Activated CD4-positive, alpha-beta T cell treated with anti-CD3 and anti-CD28 coated beads, Interleukin-2, amount 10 ng/mL, durations not matched to agents 7 days and 5 days (primary cell): ENCODE measurements around the gene RAB44. TPM values are rescaled to one million over a fixed set of nuclear protein-coding genes. Genes with fewer than 3 reads are reported as not detected.
A peak's percentile ranks its signal among the peaks of the same experiment; 100 is the strongest.

Experiments
- CTCF ChIA-PET: fragments of 350-600 bp; sonication (Branson Sonifier 250); formaldehyde crosslinking; loops from one replicate; lab custom pipeline; 2021; ENCODE audit warnings: antibody characterized with exemption; lab: Charles Lee
- POLR2A ChIA-PET: fragments of 350-600 bp; sonication (Branson Sonifier 250); formaldehyde crosslinking; loops from one replicate; lab custom pipeline; 2021; ENCODE audit warnings: antibody characterized with exemption; lab: Charles Lee
- DNase-seq: peaks from one replicate; pipeline ENCODE4 v3.0.0-alpha.2; 2020
- H3K27ac Mint-ChIP-seq: one replicate; pipeline ENCODE4 v1.8.0; 2021; ENCODE audit warnings: mild to moderate bottlenecking, moderate library complexity, mixed read lengths
- H3K27me3 Mint-ChIP-seq: one replicate; pipeline ENCODE4 v1.8.0; 2021; ENCODE audit warnings: mixed read lengths
- H3K36me3 Mint-ChIP-seq: one replicate; pipeline ENCODE4 v1.8.0; 2021; ENCODE audit warnings: low read depth, mixed read lengths
- H3K4me1 Mint-ChIP-seq: one replicate; pipeline ENCODE4 v1.8.0; 2021; ENCODE audit warnings: mixed read lengths
- H3K4me3 Mint-ChIP-seq: one replicate; pipeline ENCODE4 v1.8.0; 2021; ENCODE audit warnings: mild to moderate bottlenecking, moderate library complexity, mixed read lengths
- H3K9me3 Mint-ChIP-seq: one replicate; pipeline ENCODE4 v1.8.0; 2021; ENCODE audit warnings: mixed read lengths
- total RNA-seq, 2 experiments: library from RNA; stranded (reverse); gene quantifications; one replicate each; pipeline ENCODE4 v1.2.3, GENCODE V29; 2021

The RAB44 gene
- total RNA-seq, 2 experiments from 2014 or later: 0.08 to 0.15 TPM

DNA sequence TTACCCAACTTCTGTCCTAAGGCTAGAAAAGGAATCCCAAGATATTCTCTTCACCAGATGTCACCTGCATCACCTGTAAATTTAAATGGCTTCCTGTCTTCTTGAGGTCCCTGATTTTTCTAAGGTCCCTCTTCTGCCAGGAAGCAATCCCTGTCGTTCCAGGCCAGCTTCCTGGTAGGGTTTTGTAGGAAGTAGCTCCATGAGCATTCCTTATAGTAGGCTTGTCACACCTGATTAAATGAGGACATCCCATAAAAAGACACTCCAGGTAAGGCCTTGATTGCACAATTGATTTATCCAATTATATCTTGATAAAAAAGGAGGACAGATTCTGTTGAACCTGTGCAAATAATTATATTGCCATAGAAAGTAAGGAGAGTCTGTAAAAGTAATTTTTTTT, 8.7 kb downstream of the RAB44 start:
- no peaks in the 10 kb centered on the region for H3K36me3 Mint-ChIP-seq
- ChIA-PET POLR2A (no interaction called here), CTCF (interaction anchor here (1.4 kb wide), 1 partner anchor 16 kb away, joined by 4 read pairs; no protein-coding TSS in a partner anchor)
- no peak overlapping the region for H3K4me3 Mint-ChIP-seq
- no peak overlapping the region for H3K27ac Mint-ChIP-seq
- peaks cover 3% of the 10 kb centered on the region for H3K4me1 Mint-ChIP-seq
- H3K27me3 Mint-ChIP-seq: peaks cover 6% of the 10 kb centered on the region
- H3K9me3 Mint-ChIP-seq: no peaks in the 10 kb centered on the region
- no peak for DNase-seq

DNA sequence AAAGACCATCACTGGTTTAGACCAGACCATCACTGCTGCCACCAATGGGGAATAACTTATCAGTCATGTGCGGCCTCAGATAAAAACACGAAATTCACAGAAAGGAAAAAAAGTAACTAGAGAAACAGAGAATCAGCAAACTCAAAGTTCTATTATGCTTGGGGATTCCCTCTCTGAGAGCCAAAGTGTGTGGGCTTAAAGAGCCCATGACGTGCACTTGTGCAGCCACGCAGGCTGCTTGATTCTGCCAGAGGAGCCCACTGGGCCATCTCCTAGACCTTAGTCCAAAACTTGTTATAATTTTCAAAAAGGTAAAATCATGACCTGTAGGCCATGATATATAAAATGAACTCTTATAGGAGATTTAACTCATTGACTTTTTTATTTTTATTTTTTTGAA, 15.2 kb downstream of the RAB44 start:
- ChIA-PET CTCF (interaction anchor here (1.2 kb wide), 1 partner anchor 12 kb away, joined by 4 read pairs; no protein-coding TSS in a partner anchor), POLR2A (no interaction called here)
- Mint-ChIP-seq H3K4me3 (no peak overlapping the region), H3K9me3 (no peaks in the 10 kb centered on the region), H3K27me3 (peaks cover 4% of the 10 kb centered on the region), H3K27ac (no peak overlapping the region), H3K4me1 (no peaks in the 10 kb centered on the region), H3K36me3 (no peaks in the 10 kb centered on the region)
- no peak for DNase-seq

DNA sequence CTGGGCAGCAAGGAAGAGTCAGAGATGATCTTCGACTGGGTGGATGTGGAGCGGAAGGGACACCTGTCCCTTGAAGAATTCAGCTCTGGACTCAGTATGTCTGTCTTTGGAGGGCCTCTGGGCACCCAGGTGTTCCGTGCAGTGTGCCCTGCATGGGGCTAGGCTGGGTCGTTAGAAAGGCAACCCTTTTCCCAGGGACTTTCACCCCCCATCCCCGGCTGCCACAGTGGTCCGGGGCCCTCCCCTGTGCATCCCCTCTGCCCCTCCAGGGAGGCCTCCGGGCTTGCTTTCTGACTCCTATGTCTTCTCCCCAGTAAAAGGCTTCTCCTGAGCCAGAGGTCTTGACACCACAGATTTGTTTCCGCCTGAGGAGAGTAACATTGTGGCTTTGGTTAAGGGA, 16.2 kb downstream of the RAB44 start:
- Mint-ChIP-seq H3K9me3 (no peaks in the 10 kb centered on the region), H3K4me1 (no peaks in the 10 kb centered on the region), H3K36me3 (no peaks in the 10 kb centered on the region), H3K4me3 (no peak overlapping the region), H3K27ac (no peak overlapping the region), H3K27me3 (peaks cover 4% of the 10 kb centered on the region)
- no peak for DNase-seq
- CTCF ChIA-PET: no interaction called here
- POLR2A ChIA-PET: no interaction called here

DNA sequence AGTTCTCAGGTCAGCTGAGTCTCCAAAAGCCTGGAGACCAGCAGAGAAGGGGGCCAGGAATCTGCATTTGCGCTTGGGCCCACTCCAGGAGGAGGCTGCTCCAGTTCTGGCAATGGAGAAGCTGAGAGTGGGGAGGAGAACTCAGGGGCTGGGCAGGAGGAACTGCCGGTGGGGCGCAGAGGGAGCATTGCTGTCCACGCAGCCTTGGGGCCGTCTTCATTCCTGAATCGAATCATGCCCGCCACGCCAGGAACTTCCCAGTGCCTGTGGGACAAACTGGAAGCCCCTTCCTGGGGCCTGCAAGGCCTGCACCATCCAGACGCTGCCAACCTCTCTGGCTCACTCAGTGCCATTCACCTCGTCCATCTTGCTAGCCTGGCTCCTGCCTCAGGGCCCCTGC, 16.9 kb downstream of the RAB44 start:
- no peaks in the 10 kb centered on the region for H3K4me1 Mint-ChIP-seq
- CTCF ChIA-PET: interaction anchor here (0.6 kb wide), 1 partner anchor 106 kb away, joined by 3 read pairs; no protein-coding TSS in a partner anchor
- H3K4me3 Mint-ChIP-seq: no peak overlapping the region
- no peaks in the 10 kb centered on the region for H3K36me3 Mint-ChIP-seq
- peaks cover 4% of the 10 kb centered on the region for H3K27me3 Mint-ChIP-seq
- POLR2A ChIA-PET: no interaction called here
- H3K9me3 Mint-ChIP-seq: no peaks in the 10 kb centered on the region
- DNase-seq: no peak
- H3K27ac Mint-ChIP-seq: peak overlapping the region; percentile 31

DNA sequence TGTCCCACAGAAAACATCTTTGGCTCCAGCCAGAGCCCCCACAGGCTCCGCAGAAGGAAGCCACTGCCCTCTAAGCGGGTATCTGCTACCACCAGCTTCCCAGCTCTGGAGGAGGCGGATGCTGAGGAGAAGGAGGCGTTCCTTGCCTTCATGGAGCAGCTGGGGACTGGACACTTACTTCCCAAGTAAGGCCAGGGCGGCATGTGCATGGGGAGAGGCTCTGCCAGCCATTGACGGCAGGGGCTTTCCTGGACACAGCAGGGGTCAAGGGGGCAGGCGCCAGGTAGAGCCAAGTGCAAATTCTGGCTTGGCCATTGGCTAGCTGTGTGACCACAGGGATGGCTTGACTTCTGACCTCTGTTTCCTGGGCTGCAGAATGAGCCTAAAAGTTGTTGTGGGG, 17.8 kb downstream of the RAB44 start:
- H3K9me3 Mint-ChIP-seq: no peaks in the 10 kb centered on the region
- ChIA-PET CTCF (interaction anchor here (1.2 kb wide), 1 partner anchor 15 kb away, joined by 3 read pairs; no protein-coding TSS in a partner anchor), POLR2A (no interaction called here)
- H3K4me3 Mint-ChIP-seq: no peak overlapping the region
- no peaks in the 10 kb centered on the region for H3K4me1 Mint-ChIP-seq
- no peaks in the 10 kb centered on the region for H3K36me3 Mint-ChIP-seq
- H3K27me3 Mint-ChIP-seq: no peaks in the 10 kb centered on the region
- H3K27ac Mint-ChIP-seq: no peak overlapping the region
- DNase-seq: no peak

DNA sequence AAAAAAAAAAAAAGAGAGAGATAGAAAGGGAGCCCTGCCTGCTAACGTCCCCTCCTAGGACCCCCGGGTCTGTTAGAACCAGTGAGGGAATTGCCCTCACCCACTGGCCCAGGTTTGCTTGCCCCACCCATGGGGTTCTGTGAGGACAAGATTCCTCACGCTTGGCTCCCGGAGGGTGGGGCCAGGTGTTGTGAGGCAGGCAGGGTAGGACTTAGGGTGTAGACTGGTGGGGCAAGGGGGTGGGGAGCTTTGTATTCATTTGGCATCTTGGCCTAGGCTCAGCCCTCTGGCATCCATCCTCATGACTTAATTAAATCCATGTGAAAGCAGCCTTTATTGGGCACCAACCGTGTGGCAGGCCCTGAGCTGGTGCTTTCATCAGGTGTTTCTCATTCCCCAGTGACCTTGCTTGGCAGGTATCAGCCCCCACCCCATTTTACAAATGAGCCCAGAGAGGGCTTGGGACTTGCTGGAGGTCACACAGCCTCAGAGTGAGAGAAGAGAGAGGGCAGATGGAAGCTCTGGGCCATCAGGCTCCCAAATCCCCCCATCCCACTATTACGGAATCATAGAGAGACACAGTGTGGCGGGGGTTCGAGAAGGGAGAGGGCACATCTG, 19.0 kb downstream of the RAB44 start:
- Mint-ChIP-seq H3K27me3 (no peaks in the 10 kb centered on the region), H3K4me1 (no peaks in the 10 kb centered on the region), H3K4me3 (no peak overlapping the region), H3K27ac (no peak overlapping the region), H3K36me3 (no peaks in the 10 kb centered on the region), H3K9me3 (no peaks in the 10 kb centered on the region)
- ChIA-PET CTCF (interaction anchor here (0.8 to 1.5 kb wide), 3 partner anchors 13 to 93 kb away, joined by 3 to 4 read pairs (median 3); no protein-coding TSS in a partner anchor), POLR2A (no interaction called here)
- no peak for DNase-seq

DNA sequence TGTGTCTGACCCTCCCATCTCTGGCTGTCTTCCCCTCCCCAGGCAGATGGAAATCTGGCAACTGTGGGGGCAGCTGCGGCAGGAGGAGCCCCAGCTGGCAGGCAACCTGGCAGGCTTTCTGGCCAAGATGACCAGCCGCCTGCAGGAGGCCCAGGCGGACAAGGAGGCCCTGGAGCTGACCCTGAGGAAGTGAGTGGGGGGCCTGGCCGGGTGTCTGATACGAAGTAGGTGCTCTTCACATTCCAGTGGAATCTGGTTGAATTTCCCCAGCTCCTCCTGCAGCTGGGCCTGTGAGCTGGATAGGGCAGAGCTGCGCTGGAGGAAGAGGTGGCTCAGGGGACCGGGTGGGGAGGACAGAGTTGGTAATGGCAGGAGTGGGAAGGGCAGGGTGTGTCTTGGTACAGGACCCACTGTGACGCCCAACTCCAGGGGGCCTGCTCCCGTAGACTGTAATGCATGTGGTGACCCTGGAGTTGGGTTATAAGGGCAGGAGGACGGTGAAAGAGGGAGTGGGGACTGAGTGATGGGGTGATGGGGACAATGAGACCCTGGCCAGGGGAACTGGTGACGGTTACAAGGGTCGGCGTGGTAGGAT, 19.7 kb downstream of the RAB44 start:
- H3K27ac Mint-ChIP-seq: peak overlapping the region; percentile 61
- H3K36me3 Mint-ChIP-seq: no peaks in the 10 kb centered on the region
- no peaks in the 10 kb centered on the region for H3K9me3 Mint-ChIP-seq
- no peak overlapping the region for H3K4me3 Mint-ChIP-seq
- ChIA-PET CTCF (interaction anchor here (0.8 to 1.5 kb wide), 4 partner anchors 9 to 94 kb away, joined by 3 to 4 read pairs (median 3); no protein-coding TSS in a partner anchor), POLR2A (no interaction called here)
- H3K4me1 Mint-ChIP-seq: no peaks in the 10 kb centered on the region
- no peak for DNase-seq
- H3K27me3 Mint-ChIP-seq: no peaks in the 10 kb centered on the region

DNA sequence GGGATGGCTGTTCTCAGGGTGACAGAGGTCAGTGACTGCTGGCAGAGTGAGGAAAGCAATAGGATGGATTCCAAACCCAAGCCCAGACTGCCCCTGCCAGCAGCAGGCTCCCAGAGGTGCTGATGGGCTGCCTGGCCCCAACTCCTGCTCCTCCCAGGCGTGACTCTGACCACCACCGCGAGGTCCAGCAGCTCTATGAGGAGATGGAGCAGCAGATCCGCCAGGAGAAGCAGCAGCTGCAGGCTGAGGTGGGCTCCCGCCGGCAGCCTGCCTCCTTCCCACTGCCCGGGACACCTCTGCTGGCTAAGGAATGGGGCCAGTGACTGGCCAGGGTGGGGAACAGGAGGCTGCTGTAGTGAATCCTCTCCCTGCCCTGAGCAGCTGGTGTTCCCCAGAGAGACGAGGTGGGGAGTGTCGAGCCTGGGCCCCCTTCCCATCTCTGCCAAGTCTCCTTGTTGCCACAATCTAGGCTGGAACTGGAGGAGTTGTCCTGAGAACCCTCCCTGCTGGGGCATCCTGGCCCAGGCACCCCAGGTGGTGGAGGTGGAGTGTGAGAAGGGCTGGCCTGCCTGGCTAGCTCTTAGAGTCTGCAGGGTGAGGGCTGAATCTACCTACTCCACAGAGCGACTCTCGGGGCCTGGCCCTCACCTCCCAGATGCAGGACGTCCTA, 20.4 kb downstream of the RAB44 start:
- Mint-ChIP-seq H3K9me3 (no peaks in the 10 kb centered on the region), H3K27me3 (no peaks in the 10 kb centered on the region)
- POLR2A ChIA-PET: no interaction called here

DNA sequence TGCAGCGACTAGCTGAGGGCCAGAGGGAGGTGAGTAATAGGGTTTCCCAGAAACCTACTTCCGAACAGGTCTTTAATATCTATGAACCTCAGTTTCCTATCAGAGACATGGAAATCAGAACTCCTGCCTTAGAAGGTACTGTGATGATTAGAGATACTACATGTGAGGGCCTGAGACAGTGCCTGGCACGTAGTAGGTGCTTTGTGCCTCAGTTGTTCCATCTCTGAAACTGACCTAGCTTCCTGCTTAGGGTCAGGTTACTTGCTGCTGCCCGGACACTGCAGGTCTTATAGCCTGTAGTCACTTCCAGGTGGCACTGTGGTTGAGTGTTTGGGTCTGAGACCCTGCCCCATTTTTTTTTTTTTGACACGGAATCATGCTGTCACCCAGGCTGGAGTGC, 20.9 kb downstream of the RAB44 start:
- H3K36me3 Mint-ChIP-seq: no peaks in the 10 kb centered on the region
- ChIA-PET CTCF (interaction anchor here (0.6 to 1.7 kb wide), 4 partner anchors 10 to 103 kb away, joined by 3 to 6 read pairs (median 4); no protein-coding TSS in a partner anchor), POLR2A (no interaction called here)
- H3K27me3 Mint-ChIP-seq: no peaks in the 10 kb centered on the region
- no peak overlapping the region for H3K27ac Mint-ChIP-seq
- H3K4me3 Mint-ChIP-seq: no peak overlapping the region
- H3K9me3 Mint-ChIP-seq: no peaks in the 10 kb centered on the region
- no peaks in the 10 kb centered on the region for H3K4me1 Mint-ChIP-seq
- DNase-seq: no peak

More for the DNA sequence above, 20.4 kb downstream of the RAB44 start:
- DNase-seq: no peak
- Mint-ChIP-seq H3K36me3 (no peaks in the 10 kb centered on the region), H3K4me1 (no peaks in the 10 kb centered on the region), H3K27ac (peak overlapping the region; percentile 61), H3K4me3 (no peak overlapping the region)
- CTCF ChIA-PET: interaction anchor here (0.6 to 1.7 kb wide), 6 partner anchors 8 to 1111 kb away, joined by 3 to 6 read pairs (median 4); no protein-coding TSS in a partner anchor

DNA sequence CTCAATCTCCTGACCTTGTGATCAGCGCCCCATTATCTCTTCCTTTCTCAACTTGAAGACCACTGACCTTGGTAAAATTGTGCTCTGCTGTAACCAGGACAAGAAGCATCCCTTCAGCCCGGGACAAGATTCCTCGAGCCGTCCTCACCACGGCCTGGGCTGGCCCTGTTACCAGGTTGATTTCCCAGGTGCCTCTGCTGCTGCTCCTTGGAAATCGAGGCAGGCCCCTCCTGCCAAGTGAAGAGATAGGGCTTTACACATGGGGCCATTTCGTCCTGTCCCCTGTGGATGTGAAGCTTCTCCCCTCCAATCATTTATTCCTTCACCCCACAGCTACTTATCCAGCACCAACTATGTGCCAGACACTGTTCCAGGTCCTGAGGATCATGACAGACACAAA, 21.5 kb downstream of the RAB44 start:
- no peaks in the 10 kb centered on the region for H3K36me3 Mint-ChIP-seq
- no peaks in the 10 kb centered on the region for H3K27me3 Mint-ChIP-seq
- no peaks in the 10 kb centered on the region for H3K4me1 Mint-ChIP-seq
- no peak overlapping the region for H3K27ac Mint-ChIP-seq
- H3K9me3 Mint-ChIP-seq: no peaks in the 10 kb centered on the region
- ChIA-PET CTCF (interaction anchor here (1.1 to 2.1 kb wide), 3 partner anchors 40 to 91 kb away, joined by 3 to 6 read pairs (median 6); no protein-coding TSS in a partner anchor), POLR2A (interaction anchor here (0.6 kb wide), 1 partner anchor 35 kb away, joined by 3 read pairs; no protein-coding TSS in a partner anchor)
- no peak for DNase-seq
- no peak overlapping the region for H3K4me3 Mint-ChIP-seq

DNA sequence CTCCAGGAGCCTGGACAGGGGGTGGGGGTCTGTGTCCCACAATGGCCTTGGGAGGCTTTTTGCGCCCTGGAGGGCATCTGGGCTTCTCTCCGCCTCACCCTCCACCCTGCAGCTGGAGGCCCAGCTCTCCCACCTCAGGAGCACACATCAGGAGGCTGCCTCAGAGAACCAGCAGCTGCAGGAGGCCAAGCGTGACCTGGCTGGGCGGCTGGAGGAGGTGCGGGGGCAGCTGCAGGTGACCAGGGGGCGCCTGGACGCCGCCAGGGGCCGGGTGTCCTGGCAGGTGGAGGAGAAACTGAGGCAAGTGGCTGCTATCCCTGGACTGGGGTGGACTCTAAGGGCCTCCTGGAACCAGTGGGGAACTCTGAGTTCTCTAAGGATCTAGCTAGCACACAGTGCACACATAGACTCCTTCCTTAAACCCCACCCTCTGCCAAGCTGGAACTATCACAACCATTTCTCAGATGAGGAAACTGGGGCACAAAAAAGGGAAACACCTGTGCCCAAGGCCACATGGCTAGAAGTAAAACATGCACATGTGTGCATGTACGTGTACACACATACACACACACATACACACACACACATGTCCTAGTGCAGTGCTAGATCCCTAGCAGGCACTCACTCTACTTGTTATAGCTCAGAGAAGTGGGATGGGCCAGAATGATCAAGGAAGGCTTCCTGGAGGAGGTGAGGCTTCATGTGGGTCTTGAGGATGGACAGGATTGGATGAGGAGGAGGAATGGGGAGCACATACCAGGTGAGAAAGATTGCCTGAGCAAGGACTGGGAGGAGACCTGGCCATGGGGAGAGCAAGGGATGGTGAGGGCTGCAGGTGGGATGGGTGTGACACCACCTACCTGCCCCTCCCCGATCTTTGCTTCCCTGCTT, 22.9 kb downstream of the RAB44 start:
- H3K27me3 Mint-ChIP-seq: no peaks in the 10 kb centered on the region
- H3K27ac Mint-ChIP-seq: no peak overlapping the region
- H3K9me3 Mint-ChIP-seq: no peaks in the 10 kb centered on the region
- ChIA-PET POLR2A (no interaction called here), CTCF (interaction anchor here (1.1 to 2.1 kb wide), 4 partner anchors 10 to 58 kb away, joined by 3 to 6 read pairs (median 3); no protein-coding TSS in a partner anchor)
- no peak overlapping the region for H3K4me3 Mint-ChIP-seq
- DNase-seq: no peak
- H3K36me3 Mint-ChIP-seq: no peaks in the 10 kb centered on the region
- H3K4me1 Mint-ChIP-seq: peaks cover 5% of the 10 kb centered on the region
